T-helper 1 cell (primary cell): ENCODE results near the gene CXorf58.
"Not testable (repeated sequence)": the region's sequence is repeated elsewhere in the genome, so short reads cannot be mapped to it uniquely, and the experiment has no call there.

Experiments used
- DNase-seq, 5 donors: peaks; one replicate each; pipeline ENCODE4 v3.0.0-alpha.2; 2012 to 2020
- total RNA-seq, 4 donors: gene quantifications; one replicate each; lab custom pipeline; 2026; lab: John Stamatoyannopoulos, UW

CXorf58 gene
- total RNA-seq = 0 to 0.62 (median 0.08) reads per million in 4 donors

- DNase-seq = peak; percentile 83 to 96 (median 86)
Observed at GRCh38 chrX:23907498-23908218, at the start of gene CXorf58, which contains the start of gene APOO. Gene CXorf58, plus strand, starts transcription at chrX:23908006. Its CDS starts 2,297 bp downstream, at chrX:23910303. Gene APOO, minus strand, starts transcription at chrX:23907938. Its CDS starts 236 bp downstream, at chrX:23907702.

- DNase-seq = not testable (repeated sequence)
Observed at GRCh38 chrX:23859238-23859637, 48.6 kb upstream of the CXorf58 start.

GRCh38 chrX:23861215-23861896, 46.5 kb upstream of the CXorf58 start:
- DNase-seq = no peak

GRCh38 chrX:23861952-23862351, 45.9 kb upstream of the CXorf58 start:
- DNase-seq = not testable (repeated sequence)

- no peak for DNase-seq
Observed at GRCh38 chrX:23864742-23865326, 43.0 kb upstream of the CXorf58 start.

- DNase-seq = no peak
Observed at GRCh38 chrX:23870041-23870440, 37.8 kb upstream of the CXorf58 start.

GRCh38 chrX:23871905-23872546, 35.8 kb upstream of the CXorf58 start:
- no peak for DNase-seq

- DNase-seq = no peak
Observed at GRCh38 chrX:23879380-23880090, 28.3 kb upstream of the CXorf58 start.

GRCh38 chrX:23883737-23884354, 24.0 kb upstream of the CXorf58 start:
- no peak for DNase-seq

- no peak for DNase-seq
Observed at GRCh38 chrX:23884427-23885024, 23.3 kb upstream of the CXorf58 start.

GRCh38 chrX:23885803-23886202, 22.0 kb upstream of the CXorf58 start:
- DNase-seq = no peak

GRCh38 chrX:23887451-23887850, 20.4 kb upstream of the CXorf58 start:
- DNase-seq = no peak

GRCh38 chrX:23887918-23888317, 19.9 kb upstream of the CXorf58 start:
- no peak for DNase-seq

- DNase-seq = no peak
Observed at GRCh38 chrX:23888887-23889501, 18.8 kb upstream of the CXorf58 start.

- no peak for DNase-seq
Observed at GRCh38 chrX:23890933-23891332, 16.9 kb upstream of the CXorf58 start.

GRCh38 chrX:23894993-23895392, 12.8 kb upstream of the CXorf58 start:
- DNase-seq = not testable (repeated sequence)

- DNase-seq = not testable (repeated sequence)
Observed at GRCh38 chrX:23896539-23896938, 11.3 kb upstream of the CXorf58 start.

- no peak for DNase-seq
Observed at GRCh38 chrX:23896981-23897380, 10.8 kb upstream of the CXorf58 start.

- no peak for DNase-seq
Observed at GRCh38 chrX:23898412-23898959, 9.3 kb upstream of the CXorf58 start.

- no peak for DNase-seq
Observed at GRCh38 chrX:23900220-23900797, 7.5 kb upstream of the CXorf58 start.
